Fibroblast of lung (primary cell): Measurements from ENCODE around the gene MAP3K19. TPM values are rescaled to one million over a fixed set of nuclear protein-coding genes. Genes with fewer than 3 reads are reported as not detected.

Experiments used
- DNase-seq, 2 donors: peaks; one replicate each; pipeline versions ENCODE4 v3.0.0 to v3.0.0-alpha.2; 2010; ENCODE audit warnings: low read depth in 2 of 2
- H2AFZ ChIP-seq: 2 replicates; pipeline ENCODE4 v1.5.1; 2012; ENCODE audit warnings: low read length, control low read depth, inconsistent platforms
- H3K27ac ChIP-seq: 2 replicates; pipeline ENCODE4 v1.5.1; 2011; ENCODE audit warnings: low read length, control low read depth; ENCODE audit not compliant: insufficient read depth
- H3K27me3 ChIP-seq: 2 replicates; pipeline ENCODE4 v1.5.1; 2011; ENCODE audit warnings: mild to moderate bottlenecking, low read length; ENCODE audit not compliant: control insufficient read depth, insufficient read depth
- H3K36me3 ChIP-seq: 2 replicates; pipeline ENCODE4 v1.5.1; 2011; ENCODE audit warnings: low read length; ENCODE audit not compliant: control insufficient read depth, insufficient read depth
- H3K4me1 ChIP-seq: 2 replicates; pipeline ENCODE4 v1.5.1; 2011; ENCODE audit warnings: low read length; ENCODE audit not compliant: control insufficient read depth, insufficient read depth; ENCODE audit errors: extremely low read depth
- H3K4me2 ChIP-seq: 2 replicates; pipeline ENCODE4 v1.5.1; 2011; ENCODE audit warnings: low read length, control low read depth; ENCODE audit not compliant: insufficient read depth; ENCODE audit errors: extremely low read depth
- H3K4me3 ChIP-seq, 4 experiments: fragments of 200-600 bp in 1 of 4; sonication (generic) in 1 of 4; replicated peaks in 1 of 4; 2 replicates each; pipeline ENCODE4 v1.5.1; 2011 to 2016; ENCODE audit warnings: low read length in 4 of 4, low read depth in 3 of 4, mild to moderate bottlenecking in 3 of 4, control low read depth in 2 of 4, inconsistent platforms in 1 of 4, mixed read lengths in 1 of 4; ENCODE audit not compliant: insufficient read depth in 1 of 4; ENCODE audit errors: control extremely low read depth in 1 of 4
- H3K79me2 ChIP-seq: 2 replicates; pipeline ENCODE4 v1.5.1; 2012; ENCODE audit warnings: mild to moderate bottlenecking, low read length, inconsistent platforms; ENCODE audit not compliant: control insufficient read depth, insufficient read depth
- H3K9ac ChIP-seq: 2 replicates; pipeline ENCODE4 v1.5.1; 2011; ENCODE audit warnings: mild to moderate bottlenecking, low read length, control low read depth; ENCODE audit not compliant: insufficient read depth
- H3K9me3 ChIP-seq: 2 replicates; pipeline ENCODE4 v1.5.1; 2012; ENCODE audit warnings: low read depth, low read length; ENCODE audit not compliant: control insufficient read depth, insufficient read depth
- H4K20me1 ChIP-seq: 2 replicates; pipeline ENCODE4 v1.5.1; 2011; ENCODE audit warnings: low read length; ENCODE audit not compliant: control insufficient read depth, insufficient read depth; ENCODE audit errors: extremely low read depth
- EZH2 ChIP-seq: IDR thresholded peaks from 2 replicates; pipeline ENCODE4 v1.5.1; 2012; ENCODE audit warnings: low read length, control low read depth, mild to moderate bottlenecking; ENCODE audit errors: missing control alignments
- polyA plus RNA-seq, 2 donors: library from polyadenylated mRNA; depleted of rRNA in 1 of 2; stranded (reverse) in 1 of 2; unstranded in 1 of 2; fragments of >200 nt; gene quantifications; 2 replicates each; pipeline ENCODE4 v1.2.1, GENCODE V29; 2011 to 2012; ENCODE audit warnings: missing spikeins in 1 of 2
- total RNA-seq: library from RNA; depleted of rRNA; stranded (reverse); fragments of >200 nt; gene quantifications from 2 replicates; pipeline ENCODE4 v1.2.1, GENCODE V29; 2014
- TF ChIP-seq, protein P1 (sequence below), 2 donors: IDR thresholded peaks in 1 of 2; conservative IDR thresholded peaks in 1 of 2; 1 replicate in 1 of 2; 2 replicates in 1 of 2; pipeline ENCODE4 v1.5.1; 2011 to 2012; ENCODE audit warnings: low read length in 2 of 2, control low read depth in 1 of 2, inconsistent platforms in 1 of 2, low read depth in 1 of 2, mild to moderate bottlenecking in 1 of 2

MAP3K19 gene
- total and polyA plus RNA-seq, 2 donors (not counting 1 experiment from before 2014, with no cell fraction given), result not detected

DNA sequence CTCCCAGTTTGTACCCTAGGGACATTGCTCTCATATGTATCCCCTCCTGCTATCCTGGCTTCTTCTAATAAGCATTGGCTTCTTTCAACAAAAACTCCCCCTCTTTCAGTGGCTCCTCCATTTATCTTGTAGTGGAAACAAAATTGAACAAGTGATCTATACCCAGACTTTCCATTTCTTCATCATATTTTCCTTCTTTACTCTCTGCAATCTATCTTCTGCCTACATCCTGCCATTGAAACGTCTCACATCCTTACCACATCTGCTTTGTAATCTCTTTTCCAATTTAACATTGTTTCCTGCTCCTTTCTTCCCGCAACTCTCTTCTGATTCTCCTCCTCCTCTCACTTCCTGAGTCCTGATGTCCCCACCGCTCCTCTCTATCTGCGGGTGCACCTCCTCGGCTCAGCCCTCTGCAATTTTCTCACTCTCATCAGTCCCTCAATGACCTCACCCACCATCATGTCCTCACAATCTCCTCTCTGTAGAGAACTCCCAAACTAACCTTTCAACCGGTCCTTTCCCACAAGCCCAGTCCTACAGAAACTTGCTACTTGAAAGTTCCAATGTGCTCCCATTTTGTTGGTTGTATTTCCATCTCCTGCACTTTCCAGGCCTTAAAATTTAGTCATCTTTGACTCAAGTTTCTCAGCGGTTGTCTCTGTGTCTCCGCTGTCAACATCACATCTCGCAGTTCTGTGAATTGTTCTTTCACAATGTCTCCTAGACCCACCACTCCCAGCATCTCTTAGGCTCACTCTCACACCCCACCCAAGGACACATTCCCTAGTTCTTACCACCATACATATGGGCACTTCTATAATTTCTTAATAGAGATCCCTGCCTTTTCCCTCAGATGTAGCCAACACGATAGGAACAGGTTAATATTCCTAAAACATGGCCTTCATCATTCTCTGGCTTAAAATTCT, 24.0 kb downstream of the MAP3K19 start:
- Histone ChIP-seq H3K79me2 (no peaks in the 10 kb centered on the region), H2AFZ (no peak overlapping the region), H3K4me2 (no peak overlapping the region), H3K9me3 (no peaks in the 10 kb centered on the region), H3K4me3 (no peak overlapping the region), H3K4me1 (no peaks in the 10 kb centered on the region), H4K20me1 (no peaks in the 10 kb centered on the region), H3K9ac (no peak overlapping the region), H3K36me3 (no peaks in the 10 kb centered on the region), H3K27ac (no peak overlapping the region), H3K27me3 (no peaks in the 10 kb centered on the region)
- DNase-seq, result no peak
- TF ChIP-seq, protein P1, sequence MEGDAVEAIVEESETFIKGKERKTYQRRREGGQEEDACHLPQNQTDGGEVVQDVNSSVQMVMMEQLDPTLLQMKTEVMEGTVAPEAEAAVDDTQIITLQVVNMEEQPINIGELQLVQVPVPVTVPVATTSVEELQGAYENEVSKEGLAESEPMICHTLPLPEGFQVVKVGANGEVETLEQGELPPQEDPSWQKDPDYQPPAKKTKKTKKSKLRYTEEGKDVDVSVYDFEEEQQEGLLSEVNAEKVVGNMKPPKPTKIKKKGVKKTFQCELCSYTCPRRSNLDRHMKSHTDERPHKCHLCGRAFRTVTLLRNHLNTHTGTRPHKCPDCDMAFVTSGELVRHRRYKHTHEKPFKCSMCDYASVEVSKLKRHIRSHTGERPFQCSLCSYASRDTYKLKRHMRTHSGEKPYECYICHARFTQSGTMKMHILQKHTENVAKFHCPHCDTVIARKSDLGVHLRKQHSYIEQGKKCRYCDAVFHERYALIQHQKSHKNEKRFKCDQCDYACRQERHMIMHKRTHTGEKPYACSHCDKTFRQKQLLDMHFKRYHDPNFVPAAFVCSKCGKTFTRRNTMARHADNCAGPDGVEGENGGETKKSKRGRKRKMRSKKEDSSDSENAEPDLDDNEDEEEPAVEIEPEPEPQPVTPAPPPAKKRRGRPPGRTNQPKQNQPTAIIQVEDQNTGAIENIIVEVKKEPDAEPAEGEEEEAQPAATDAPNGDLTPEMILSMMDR (conservative IDR thresholded peaks at IDR 0.05 in 1 of 2, IDR thresholded peaks at IDR 0.05 in 1 of 2; ENCODE audit: low read depth in 1 of 2, low read length in 2 of 2), result no peak
- no peak for TF ChIP-seq EZH2

DNA sequence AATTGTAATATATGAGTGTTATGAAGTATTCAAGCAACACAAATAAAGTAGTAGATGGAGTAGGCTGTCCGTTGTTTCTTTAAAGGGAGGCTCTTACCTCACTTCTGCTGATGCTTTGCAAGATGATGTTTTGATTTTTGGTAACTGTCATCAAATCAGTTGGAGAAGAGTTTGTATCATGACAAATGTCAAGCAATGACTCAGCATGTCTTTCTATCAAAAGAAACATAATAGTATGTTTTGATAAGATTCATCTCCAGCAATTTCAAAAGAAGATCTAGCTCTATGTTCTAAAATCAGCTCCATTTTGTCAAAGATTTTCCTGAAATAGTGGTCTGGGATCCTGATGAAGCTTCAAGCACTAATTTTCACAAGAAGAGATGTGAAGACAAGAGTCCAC, 25.6 kb downstream of the MAP3K19 start:
- no peaks in the 10 kb centered on the region for H3K27me3 ChIP-seq
- no peaks in the 10 kb centered on the region for H3K36me3 ChIP-seq
- no peak overlapping the region for H3K27ac ChIP-seq
- no peak overlapping the region for H3K4me2 ChIP-seq
- no peaks in the 10 kb centered on the region for H3K4me1 ChIP-seq
- no peak for TF ChIP-seq EZH2
- TF ChIP-seq, protein P1 (conservative IDR thresholded peaks at IDR 0.05 in 1 of 2, IDR thresholded peaks at IDR 0.05 in 1 of 2; ENCODE audit: low read depth in 1 of 2, low read length in 2 of 2), result no peak
- H2AFZ ChIP-seq, result no peak overlapping the region
- H3K79me2 ChIP-seq, result no peaks in the 10 kb centered on the region
- no peak overlapping the region for H3K4me3 ChIP-seq
- H3K9ac ChIP-seq, result no peak overlapping the region
- H4K20me1 ChIP-seq, result no peaks in the 10 kb centered on the region
- DNase-seq, result no peak
- no peaks in the 10 kb centered on the region for H3K9me3 ChIP-seq

DNA sequence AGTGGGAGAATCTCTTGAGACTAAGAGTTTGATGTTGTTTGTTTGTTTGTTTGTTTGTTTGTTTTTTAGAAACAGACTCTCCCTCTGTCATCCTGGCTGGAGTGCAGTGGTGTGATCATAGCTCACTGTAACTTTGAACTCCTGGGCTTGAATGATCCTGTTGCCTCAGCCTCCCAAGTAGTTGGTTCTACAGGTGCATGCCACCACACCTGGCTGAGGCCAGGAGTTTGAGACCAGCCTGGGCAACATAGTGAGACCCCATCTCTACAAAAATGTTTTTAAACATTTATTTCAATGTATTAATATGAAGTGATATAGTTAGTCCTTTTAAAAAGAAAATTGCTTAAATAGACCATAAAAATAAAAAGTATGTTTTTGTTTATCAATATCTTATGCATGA, 35.6 kb downstream of the MAP3K19 start:
- Histone ChIP-seq H3K36me3 (no peaks in the 10 kb centered on the region), H3K9me3 (no peaks in the 10 kb centered on the region), H3K4me2 (no peak overlapping the region), H3K27me3 (no peaks in the 10 kb centered on the region), H3K4me1 (no peaks in the 10 kb centered on the region), H4K20me1 (no peaks in the 10 kb centered on the region), H3K79me2 (no peaks in the 10 kb centered on the region), H2AFZ (no peak overlapping the region), H3K9ac (no peak overlapping the region), H3K27ac (no peak overlapping the region), H3K4me3 (no peak overlapping the region)
- no peak for TF ChIP-seq EZH2
- TF ChIP-seq, protein P1 (conservative IDR thresholded peaks at IDR 0.05 in 1 of 2, IDR thresholded peaks at IDR 0.05 in 1 of 2; ENCODE audit: low read depth in 1 of 2, low read length in 2 of 2), result no peak
- DNase-seq, result no peak
